HG03095 (cell line): ENCODE measurements around the gene GLCCI1.
"Not testable (repeated sequence)": the region's sequence is repeated elsewhere in the genome, so short reads cannot be mapped to it uniquely, and the experiment has no call there.

Experiments used
- ATAC-seq: cut with Tn5 transposase; IDR thresholded peaks from one replicate; pipeline ENCODE4 v1.9.1; 2021; ENCODE audit warnings: moderate library complexity; ENCODE audit not compliant: unreplicated experiment

GLCCI1 gene

DNA sequence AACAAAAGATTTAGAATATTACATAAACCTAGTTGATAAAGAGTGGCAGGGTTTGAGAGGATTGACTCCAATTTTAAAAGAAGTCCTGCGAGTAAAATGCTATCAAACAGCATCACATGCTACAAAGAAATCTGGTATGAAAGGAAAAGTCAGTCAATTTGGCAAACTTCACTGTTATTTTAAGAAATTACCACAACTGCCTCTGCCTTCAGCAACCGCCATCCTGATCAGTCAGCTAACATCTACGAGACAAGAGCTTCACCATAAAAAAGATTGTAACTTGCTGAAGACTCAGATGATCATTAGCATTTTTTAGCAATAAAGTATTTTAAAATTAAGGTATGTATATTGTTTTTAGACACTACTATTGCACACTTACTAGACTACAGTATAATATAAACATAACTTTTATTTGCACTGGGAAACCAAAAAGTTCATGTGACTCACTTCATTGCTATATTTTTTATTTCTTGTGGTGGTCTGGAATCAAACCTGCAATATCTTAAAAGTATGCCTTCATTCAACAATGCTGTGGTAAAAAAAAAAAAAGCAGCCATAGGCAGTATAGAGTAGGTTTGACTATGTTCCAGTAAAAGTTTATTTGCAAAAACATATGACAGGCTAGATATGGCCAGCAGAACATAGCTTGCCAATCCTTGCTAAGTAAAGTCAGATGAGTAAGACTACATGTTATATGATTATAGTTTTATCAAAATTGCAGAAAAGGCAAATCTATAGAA is 74.4 kb downstream of the GLCCI1 start:
- no peak for ATAC-seq

DNA sequence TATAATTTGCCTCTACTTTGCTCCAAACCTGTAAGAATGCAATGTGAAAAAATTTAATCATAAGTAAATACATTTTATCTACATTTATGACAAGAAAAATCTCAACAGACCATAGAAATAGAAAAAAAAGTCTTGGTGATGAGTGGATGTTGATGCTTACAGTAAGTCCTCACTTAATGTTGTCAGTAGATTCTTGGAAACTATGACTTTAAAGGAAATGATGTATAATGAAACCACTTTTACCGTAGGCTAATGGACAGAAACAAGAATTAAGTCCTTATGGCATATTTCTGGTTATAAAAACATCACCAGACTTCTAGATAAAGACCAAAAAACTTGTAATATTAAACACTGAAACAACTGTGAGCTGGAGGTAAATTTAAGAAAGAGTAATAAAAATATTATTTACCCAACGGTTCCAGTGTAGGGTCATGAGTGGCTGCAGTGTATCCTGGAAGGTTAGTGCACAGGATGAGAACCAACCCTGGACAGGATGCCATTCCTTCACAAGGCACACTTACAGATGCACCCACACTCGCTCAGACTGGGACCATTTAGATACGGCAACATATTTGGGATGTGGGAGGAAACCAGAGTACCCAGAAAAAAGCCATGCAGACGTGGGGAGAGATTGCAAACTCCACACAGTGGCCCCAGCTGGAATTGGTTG is 76.3 kb downstream of the GLCCI1 start:
- ATAC-seq: no peak

DNA sequence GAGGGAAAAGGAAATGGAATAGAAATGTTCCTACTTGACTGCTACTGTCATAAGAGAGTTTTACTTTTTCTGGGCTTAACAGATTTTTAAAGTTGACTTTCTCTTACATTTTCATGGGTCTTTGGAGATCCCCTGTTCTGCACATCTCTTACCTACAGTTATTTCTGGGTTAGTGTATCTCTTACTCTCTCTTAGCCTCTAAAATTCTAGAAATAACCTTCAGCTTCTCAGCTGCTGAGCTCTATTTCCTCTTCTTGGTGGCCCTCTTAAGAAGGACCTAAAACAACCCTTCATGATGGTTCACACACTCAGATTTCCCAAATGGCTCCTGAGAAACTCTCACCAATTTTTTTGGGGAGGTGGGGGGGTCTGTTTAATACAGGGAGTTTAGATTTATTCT is 79.5 kb downstream of the GLCCI1 start:
- not testable (repeated sequence) for ATAC-seq

DNA sequence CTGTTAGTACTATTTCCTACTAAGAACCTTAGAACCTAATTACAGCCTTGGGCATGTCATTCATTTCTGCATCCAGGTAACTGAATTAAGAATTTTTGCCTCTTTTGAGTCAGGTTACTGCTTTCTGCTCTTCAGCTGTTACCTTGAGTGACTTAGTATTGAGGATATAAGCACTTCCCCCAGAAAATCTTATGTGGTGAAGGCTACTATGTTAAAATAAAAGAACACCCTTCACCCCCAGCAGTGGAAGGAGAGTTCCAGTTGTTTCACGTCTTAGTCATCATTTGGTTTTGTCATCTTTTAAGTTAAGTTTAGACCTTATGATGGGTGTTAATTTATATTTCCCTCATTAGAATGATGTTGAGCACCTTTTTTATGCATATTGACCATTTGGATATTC is 82.8 kb downstream of the GLCCI1 start:
- no peak for ATAC-seq

DNA sequence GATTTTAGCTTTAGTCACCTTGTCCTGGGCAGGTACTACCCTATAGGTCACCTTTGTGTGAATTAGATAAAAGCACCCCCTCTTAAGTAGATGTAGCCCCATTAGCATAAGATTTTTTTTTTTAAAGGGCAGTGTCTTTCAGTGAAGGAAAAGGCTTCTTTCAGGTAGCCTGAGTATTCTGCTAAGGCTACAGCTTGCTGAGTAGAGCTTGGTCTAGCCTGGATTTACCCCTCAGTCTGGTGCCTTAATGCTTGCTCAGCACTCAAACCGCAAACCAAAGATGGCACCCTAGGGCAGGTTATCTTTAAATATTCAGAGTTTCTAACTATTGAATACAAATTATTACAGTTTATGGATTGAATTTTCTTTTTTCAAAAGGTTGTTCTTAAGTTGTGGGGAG is 83.4 kb downstream of the GLCCI1 start:
- ATAC-seq: no peak

DNA sequence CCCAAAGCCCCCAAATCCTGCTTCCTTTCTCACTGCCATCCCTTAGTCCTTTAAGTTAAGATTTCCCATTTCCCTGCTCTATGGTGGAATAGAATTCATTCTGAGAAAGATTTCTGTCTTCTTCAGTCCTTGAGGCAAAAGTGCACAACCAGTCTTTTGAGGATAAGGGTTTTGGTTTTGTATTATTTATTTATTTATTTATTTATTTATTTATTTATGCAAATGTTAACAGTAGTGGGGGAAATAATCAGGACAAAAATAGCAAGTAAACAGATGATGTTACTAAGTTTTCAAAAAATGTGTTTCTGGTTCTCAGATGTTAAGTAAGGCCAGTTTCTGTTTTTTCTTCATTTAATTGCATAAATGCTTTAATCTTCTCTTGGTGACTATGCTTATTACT is 84.2 kb downstream of the GLCCI1 start:
- no peak for ATAC-seq

DNA sequence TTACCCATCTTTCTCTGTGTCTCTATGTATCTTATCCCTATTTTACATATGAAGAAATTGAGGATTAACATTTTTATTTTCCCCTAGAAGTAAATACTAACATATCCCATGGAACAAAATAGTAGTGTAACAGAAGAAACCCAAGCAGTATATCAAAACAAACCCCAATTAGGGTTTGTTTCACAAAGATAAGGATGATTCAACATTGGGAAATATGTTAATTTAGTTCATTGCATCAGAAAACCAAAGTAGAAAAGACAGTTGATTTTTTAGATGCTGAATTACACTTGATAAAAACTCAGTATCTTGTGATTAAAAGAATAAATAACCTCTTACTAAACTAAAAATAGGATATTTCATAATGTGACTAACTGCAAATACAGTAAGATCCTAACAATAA is 87.8 kb downstream of the GLCCI1 start:
- no peak for ATAC-seq

DNA sequence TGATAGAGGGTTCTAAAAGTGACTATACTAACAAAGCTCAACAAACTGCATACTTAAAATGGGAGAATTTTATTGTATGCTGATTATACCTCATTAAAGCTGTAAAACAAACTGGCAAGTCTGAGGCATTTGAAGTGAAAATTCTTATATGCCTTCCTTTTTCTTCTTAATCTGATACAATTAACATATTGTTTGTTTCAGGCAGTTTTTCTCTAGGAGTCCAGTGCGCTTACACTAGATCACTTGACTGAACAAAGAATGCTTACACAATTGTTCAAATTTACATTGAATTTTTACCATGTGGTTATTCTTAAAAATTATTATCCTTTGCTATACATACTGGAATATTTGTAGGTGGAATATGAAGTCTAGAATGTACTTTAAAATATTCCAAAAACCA is 89.0 kb downstream of the GLCCI1 start:
- ATAC-seq: no peak

DNA sequence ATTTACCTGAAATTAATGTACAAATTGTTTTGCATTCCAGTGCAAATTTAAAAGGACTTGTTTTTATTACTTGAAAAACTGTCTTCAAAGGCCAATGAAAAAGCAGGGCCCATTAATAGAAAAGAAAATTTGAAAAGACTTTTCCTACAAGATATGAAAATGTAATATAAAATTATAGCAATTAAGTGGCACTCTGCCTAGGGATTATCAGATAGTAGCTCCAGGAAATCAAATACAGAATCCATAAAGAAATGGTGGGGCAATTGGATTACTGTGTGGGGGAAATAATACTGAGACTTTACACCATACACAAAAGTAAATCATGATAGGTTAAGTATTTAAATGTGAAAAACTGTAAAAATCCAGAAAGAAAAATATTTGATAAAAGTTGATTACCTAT is 89.7 kb downstream of the GLCCI1 start:
- ATAC-seq: no peak

DNA sequence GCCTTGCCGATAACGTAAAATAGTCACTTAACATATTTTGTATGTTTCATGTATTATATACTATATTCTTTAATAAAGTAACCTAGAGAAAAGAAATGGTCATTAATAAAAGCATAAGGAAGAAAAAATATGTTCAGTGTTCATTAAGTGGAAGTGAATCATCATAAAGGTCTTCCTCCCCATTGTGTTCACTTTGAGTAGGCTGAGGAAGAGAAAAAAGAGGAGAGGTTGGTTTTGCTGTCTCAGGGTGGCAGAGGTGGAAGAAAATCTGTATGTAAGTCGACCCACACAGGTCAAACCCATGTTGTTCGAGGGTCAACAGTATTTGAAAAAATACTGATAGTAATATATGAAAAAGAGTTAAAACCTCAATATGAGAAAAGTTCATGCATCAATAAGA is 90.3 kb downstream of the GLCCI1 start:
- ATAC-seq: no peak

DNA sequence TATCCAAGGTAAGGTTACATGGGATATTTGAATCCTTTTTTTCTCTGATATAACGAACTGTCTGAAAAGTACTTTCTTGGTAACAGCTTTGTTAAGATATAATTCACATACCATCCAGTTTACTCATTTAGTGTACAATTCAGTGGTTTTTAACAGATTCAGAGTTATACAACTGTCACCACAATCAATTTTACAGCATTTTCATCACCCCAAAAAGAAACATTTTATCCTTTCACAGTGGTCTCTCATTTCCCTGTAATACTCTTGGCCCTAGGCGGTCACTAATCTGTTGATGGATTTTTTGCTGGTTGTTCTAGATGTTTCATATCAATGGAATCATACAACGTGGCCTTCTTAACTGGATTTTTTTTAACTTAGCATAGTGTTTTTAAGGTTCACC is 91.6 kb downstream of the GLCCI1 start:
- no peak for ATAC-seq

DNA sequence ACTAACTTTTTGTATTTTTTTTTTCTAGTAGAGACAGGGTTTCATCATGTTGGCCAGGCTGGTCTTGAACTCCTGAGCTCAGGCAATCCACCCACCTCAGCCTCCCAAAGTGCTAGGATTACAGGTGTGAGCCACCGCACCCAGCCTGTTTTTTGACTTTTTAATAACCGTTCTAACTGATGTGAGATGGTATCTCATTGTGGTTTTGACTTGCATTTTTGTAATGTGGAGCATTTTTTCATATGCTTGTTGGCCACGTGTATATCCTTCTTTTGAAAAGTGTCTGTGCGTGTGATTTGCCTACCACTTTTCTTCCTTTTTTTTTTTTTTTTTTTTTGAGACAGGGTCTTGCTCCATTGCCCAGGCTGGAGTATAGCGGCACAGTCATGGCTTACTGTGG is 94.7 kb downstream of the GLCCI1 start:
- ATAC-seq: not testable (repeated sequence)

DNA sequence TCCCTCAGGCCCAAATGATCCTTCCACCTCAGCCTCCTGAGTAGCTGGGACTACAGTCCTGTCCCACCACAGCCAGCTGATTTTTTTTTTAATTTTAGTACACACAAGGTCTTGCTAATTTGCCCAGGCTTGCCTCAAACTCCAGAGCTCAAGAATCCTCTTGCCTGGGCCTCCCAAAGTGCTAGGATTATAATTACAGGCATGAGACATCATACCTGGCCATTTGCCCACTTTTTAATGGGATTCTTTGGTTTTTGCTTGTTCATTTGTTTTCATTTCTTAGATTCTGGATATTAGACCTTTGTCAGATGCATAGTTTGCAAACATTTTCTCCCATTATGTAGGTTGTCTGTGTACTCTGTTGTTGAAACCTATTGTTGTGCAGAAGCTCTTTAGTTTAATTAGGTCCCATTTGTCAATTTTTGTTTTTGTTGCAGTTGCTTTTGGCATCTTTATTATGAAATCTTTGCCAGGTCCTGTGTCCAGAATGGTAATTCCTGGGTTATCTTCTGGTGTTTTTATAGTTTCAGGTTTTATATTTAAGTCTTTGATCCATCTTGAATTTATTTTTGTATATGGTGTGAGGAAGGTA is 95.2 kb downstream of the GLCCI1 start:
- no peak for ATAC-seq

DNA sequence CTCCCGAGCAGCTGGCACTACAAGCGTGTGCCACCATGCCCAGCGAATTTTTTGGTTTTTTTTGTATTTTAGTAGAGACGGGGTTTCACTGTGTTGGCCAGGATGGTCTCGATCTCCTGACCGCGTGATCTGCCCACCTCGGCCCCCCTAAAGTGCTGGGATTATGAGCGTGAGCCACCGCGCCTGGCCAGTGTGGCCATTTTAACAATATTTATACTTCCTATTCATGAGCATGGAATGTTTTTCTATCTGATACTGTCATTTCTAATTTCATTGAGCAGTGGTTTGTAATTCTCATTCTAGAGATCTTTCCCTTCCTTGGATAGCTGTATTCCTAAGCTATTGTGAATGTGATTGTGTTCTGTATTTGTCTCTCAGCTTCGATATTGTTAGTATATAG is 96.2 kb downstream of the GLCCI1 start:
- no peak for ATAC-seq

DNA sequence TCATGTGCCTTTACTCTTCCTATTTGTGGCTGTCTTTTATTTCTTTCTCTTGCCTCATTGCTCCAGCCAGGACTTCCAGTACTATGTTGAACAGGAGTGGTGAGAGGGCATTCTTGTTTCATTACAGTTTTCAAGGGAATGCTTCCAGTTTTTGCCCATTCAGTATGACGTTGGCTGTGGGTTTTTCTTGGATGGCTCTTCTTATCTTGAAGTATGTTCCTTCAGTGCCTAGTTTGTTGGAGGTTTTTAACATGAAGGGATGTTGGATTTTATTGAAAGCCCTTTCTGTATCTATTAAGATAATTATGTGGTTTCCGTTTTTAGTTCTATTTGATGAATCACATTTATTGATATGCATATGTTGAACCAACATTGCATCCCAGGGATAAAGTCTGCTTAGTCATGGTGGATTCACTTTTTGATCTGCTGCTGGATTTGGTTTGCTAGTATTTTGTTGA is 96.8 kb downstream of the GLCCI1 start:
- ATAC-seq: no peak

DNA sequence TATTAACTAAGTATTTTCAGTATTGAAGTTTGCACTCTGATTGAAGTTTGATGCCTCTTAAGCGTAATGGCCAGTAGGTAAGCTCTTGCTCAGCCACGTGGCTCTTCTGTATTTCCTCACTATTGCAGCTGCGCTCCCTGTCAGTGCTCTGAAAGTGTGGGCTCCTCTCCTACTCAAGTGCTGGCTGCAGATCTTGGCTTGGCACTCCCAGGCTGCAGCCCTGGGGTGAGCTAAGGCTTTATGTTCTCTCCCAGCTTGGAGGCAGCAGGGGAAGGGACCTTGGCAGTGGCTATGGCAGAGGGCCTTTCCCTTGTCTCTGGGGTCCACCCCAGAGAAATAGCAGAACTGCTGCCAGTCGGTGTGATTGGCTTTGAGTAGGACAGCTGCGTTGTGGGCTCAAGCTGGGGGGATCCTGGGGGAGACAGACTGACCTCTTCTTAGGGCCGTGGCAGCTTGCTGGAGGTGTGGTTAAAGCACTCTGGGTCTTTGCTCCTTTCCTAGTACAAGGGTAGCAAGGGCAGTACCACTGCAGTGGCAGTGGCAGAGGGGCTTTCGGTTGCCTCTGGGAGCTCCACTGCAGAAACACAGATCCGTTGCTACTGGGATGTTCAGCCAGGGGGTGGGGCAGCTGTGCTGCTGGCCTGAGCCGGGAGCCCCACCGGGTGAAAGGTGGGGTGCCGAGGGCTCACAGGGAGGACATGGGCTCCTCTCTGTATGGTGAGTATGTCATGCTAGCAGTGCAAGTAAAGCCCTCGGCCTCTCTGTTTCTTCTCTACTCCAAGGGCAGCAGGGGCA is 100.5 kb downstream of the GLCCI1 start:
- ATAC-seq: no peak

DNA sequence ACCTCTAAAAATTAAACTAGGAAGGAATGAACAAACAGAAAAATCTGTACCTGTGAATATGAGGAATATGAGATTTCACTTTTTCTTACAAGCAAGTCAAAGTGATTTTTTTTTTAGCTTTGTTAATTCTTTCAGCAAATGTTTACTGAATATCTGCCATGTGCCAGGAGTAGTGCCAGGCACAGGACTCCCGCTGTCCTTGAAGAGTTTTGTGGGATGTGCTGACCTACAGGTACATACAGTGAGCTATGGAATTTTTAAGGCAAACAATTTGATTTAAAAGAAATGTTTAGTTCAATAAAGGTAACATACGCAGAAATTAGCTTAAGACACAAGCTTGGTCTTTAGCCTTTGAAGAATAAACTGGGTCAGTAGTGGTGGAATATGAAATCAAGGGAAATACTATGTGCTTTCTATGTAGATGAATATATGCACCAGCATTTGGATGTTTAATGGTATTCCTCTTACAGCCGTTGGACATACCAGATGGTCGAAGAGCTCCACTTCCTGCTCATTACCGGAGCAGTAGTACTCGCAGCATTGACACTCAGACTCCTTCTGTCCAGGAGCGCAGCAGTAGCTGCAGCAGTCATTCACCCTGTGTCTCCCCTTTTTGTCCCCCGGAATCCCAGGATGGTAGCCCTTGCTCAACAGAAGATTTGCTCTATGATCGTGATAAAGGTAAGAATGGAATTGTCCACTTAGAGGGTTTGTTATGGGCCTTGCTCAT is 102.0 kb downstream of the GLCCI1 start:
- ATAC-seq: no peak

DNA sequence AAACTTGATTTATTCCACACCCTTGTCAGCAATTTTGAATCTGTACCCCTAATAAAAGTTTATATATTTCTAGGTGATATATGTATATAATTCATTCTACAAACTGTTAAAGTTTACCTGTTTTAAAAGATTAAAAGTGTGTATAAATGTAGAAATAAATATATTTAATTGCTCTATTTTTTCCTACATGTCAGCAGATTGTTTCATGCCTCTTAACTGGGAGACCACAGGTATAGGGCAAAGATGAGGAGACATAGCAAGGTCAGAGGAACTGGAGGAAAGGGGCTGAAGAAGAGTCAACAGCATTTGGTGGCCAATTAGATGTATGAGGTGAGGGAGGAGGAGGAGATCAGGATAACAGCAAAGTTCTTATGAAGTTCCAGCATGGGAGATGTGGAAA is 109.8 kb downstream of the GLCCI1 start:
- no peak for ATAC-seq

DNA sequence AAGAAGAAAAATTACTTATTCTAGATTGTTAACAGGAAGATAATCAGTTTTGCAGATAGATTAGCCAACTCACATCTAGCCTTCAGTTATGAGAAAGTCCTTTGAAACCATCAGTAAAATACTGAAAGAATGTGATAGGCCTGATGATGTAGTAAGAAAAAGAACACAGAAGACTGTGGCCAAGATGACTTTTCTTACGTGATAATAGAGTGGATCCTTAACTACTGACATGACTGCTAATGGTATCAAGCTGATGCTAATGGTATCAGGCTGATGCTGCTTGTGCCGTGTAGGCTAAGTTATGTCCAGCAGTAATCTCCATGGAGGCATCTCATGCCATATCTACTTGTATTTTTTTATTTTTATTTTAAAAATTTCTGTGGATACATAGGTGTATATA is 114.2 kb downstream of the GLCCI1 start:
- no peak for ATAC-seq

DNA sequence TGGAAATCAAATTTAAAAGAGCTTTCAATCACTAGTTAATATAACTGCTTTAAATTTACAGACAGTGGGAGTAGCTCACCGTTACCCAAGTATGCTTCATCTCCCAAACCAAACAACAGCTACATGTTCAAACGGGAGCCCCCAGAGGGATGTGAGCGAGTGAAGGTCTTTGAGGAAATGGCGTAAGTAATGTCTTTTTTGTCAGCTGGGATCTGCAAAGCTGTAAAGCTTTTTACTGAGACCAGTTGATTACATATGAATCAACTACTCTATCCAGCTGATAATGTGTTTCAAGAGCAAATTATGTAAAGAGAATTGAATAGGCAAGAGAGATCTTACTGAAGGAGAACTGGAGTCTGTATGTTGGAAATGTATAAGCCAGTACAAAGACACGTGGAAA is 116.2 kb downstream of the GLCCI1 start:
- no peak for ATAC-seq

DNA sequence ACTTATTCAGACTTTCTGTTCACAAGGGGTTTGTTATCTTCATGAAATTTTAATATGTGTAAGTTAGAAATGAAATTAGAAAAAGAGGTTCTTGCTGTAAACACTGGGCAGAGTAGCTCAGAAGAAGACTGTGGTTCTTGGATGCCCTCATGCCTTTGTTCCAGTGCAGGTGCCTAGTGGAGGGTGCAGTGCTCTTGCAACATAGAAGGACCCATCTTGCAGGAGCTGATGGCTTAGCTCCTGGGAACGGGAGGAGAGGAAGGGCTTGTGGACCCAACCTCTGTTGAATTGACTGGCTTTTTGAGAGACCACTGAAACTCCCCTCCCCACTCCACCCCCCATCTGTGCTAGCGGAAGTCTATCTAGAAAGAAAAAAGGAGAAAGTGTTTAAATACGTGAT is 116.8 kb downstream of the GLCCI1 start:
- ATAC-seq: no peak
